GM12875 (cell line): ENCODE data around the gene BPIFA1.

Experiments
- H3K4me3 ChIP-seq: one replicate; pipeline ENCODE4 v1.5.1; 2011; ENCODE audit warnings: low read depth, low read length, control low read depth
- TF ChIP-seq, protein P1 (sequence below): IDR thresholded peaks from 2 replicates; pipeline ENCODE4 v1.5.1; 2011; ENCODE audit warnings: low read depth, mild to moderate bottlenecking, control low read depth, inconsistent platforms, low read length, moderate library complexity, borderline replicate concordance; ENCODE audit not compliant: insufficient read depth

The BPIFA1 gene

DNA sequence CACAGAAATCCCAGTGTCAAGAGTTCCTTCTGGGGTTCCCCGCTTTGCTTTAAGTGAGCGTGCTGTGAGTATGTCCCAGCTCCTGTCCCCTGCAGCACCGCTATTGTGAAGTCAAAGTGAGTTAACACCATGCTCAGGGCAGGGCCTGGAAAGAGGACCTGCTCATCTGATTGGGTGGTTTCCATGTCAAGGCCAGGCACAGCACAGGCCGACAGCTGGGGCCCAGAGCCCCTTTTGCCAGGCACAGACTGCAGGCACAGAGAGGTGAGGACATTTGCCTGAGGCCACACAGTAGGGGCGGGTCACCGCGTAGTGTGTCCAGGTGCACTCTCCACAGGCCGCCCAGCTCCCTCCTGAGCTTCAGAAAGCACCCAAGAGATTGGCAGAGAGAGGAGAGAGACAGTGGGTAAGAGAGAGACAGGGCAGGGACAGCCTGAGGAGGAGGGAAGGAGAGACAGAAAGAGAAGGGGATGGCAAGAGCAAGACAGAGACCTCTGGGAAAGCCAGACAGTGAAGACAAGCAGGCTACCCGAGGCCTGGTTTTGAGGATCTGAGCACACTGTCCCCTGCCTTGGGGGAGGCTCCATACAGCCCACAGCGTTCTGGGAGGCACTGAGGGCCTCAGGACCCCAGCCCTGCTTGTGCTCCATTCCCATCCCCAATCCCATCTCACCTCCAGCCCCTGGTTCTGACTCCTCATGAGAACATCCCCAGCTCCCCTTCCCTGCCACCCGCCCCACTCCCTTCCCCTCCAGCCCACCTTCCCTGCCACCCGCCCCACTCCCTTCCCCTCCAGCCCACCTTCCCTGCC lies 40.7 kb downstream of the BPIFA1 start:
- no peak overlapping the region for H3K4me3 ChIP-seq
- TF ChIP-seq, protein P1, sequence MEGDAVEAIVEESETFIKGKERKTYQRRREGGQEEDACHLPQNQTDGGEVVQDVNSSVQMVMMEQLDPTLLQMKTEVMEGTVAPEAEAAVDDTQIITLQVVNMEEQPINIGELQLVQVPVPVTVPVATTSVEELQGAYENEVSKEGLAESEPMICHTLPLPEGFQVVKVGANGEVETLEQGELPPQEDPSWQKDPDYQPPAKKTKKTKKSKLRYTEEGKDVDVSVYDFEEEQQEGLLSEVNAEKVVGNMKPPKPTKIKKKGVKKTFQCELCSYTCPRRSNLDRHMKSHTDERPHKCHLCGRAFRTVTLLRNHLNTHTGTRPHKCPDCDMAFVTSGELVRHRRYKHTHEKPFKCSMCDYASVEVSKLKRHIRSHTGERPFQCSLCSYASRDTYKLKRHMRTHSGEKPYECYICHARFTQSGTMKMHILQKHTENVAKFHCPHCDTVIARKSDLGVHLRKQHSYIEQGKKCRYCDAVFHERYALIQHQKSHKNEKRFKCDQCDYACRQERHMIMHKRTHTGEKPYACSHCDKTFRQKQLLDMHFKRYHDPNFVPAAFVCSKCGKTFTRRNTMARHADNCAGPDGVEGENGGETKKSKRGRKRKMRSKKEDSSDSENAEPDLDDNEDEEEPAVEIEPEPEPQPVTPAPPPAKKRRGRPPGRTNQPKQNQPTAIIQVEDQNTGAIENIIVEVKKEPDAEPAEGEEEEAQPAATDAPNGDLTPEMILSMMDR, result no peak

DNA sequence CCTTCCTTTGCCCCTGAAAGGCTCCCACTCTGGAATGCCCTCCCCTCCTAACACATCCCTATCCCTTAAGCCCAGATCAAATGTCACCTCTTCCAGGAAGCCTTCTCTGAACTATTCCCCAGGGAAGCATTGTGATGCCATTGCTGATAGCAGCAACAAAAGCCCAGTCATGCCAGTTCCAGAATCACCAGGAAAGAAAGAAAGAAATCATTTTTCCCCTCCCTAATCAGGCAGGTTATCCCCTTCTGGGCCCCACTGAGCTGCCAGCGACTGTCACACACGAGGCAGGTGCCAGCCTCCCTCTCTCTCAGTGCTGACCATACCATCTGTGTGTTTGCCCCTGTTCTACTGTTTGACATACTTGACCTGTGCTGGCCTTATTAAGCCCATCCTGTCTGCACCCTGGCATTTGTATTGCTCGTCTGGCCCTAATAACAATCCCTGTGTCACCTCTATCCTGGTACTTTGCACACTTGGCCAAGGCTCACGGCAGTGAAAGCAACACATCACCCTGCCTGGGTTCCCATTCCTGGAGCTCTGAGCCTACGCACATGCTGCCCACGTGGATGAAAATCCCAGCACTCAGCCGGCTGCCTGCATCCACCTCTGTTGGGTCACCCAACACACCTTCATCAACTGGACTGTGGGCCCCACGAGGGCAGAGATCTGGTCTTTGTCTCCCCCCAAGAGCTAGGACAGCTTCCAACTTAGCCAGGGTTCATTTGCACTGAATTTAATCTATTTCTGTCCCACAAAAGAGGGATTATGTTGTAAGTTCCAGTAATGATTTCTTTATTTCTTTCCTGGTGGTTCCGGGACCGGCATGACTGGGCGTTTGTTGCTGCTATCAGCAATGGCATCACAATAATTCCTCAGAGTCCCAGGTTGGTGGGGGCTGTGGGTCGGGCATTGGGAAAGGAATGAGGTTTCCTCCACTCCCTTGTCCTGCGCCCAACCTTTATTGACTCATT lies 42.0 kb downstream of the BPIFA1 start:
- TF ChIP-seq, protein P1, result no peak

DNA sequence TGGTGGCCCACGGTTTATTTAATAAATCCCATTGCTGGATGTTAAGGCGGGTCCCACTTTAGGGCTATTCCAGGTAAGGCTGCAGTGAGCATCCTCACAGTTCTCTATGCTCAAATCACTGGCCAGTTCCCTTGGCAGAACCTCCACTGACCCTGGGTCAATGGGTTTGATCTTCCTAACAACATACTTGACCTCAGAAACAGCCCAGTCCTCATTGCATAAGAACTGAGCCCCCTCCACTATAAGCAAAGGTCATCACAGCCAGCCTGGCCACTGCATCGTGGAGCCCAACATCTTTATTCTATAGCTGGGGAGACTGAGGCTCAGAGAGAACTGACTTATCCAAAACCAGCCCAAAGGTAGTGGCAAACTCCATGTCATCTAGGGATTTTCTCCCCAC lies 42.9 kb downstream of the BPIFA1 start:
- TF ChIP-seq, protein P1, result no peak
- H3K4me3 ChIP-seq, result no peak overlapping the region

More for the DNA sequence above, 42.0 kb downstream of the BPIFA1 start:
- H3K4me3 ChIP-seq, result no peak overlapping the region

DNA sequence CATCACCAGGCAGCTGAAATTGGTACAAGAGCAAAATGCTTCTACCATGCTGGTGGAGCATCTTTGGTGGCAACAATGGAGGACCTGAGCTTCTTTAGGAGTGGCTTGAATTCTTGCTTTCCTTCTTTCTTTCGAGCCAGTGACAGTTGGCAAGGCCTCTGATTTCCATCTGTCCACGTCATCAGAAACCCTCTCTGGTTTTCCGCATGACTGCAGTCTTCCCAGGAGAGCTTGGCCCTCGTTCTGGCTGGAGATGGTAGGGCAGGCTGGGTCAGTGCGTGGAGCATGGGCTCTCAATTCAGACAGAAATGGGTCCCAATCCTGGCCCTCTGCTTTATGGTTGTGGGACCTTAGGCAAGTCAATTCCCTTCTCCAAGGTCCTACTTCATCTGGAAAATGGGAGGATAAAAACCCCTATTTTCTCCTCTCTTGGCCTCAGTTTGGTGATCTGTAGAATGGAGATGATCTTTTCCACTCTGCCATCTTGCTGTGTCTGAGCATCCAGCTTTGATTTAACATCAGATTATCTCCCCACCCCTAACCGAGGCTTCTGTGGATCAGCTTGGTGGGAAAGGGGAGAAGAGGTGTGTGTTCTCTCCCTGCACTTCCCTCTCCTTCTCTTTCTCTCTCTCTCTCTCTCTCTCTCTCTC lies 43.6 kb downstream of the BPIFA1 start:
- TF ChIP-seq, protein P1, result no peak
- H3K4me3 ChIP-seq, result no peak overlapping the region

DNA sequence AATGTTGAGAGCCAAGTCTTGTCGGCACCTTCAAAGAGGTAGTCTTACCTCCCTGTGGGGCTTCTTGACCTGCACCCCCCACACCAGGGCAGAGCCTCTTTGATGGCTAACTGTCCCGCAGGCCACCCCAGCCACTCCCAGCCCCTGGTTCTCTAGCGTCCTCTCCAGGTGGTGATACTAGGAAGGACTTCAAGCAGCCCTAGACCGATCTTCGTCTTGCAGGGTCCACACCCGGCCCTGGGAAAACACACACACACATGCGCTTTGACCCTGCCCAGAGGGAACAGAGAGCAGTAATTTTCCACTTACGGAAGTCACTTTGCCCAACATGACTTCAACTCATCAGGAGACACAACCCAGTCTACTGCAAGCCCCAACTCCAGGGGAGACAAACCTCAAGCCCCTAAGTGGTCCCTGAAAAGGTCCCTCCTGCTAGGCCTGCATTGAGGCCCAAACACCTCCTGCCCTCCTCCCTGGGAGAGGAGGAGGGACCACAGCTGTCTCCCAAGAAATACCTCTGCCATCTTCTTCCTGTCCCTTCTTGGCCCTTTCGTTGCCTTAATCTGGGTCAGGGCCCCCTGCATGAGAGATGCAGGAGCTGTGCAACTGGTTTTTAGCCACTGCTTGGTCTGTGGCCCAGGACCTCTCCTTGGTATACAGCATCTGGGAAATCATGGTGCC lies 44.3 kb downstream of the BPIFA1 start:
- H3K4me3 ChIP-seq, result no peak overlapping the region
- TF ChIP-seq, protein P1, result no peak

DNA sequence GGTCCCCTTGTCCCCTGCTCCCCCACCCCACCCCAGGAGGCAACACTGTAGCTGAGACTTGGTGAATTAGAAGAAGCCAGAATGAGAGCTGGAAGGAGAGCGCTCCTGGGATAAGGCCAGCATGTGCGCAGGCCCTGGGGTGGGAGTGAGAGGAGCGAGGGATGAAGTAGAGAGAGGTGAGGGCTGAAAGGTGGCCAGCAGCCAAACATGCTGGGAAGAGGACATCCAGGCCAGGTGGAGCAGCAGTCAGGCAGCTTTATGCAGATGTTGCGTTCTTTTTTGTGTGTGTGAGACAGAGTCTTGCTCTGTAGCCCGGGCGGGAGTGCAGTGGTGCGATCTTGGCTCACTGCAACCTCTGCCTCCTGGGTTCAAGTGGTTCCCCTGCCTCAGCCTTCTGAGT lies 45.0 kb downstream of the BPIFA1 start:
- TF ChIP-seq, protein P1, result no peak
- H3K4me3 ChIP-seq, result no peak overlapping the region
